HG02623 (cell line): Measurements from ENCODE around the gene ZDHHC7.
"Not testable (repeated sequence)": the region's sequence is repeated elsewhere in the genome, so short reads cannot be mapped to it uniquely, and the experiment has no call there.

Experiments used
- ATAC-seq: cut with Tn5 transposase; IDR thresholded peaks from one replicate; pipeline ENCODE4 v1.9.1; 2021; ENCODE audit warnings: moderate library complexity; ENCODE audit not compliant: unreplicated experiment

The ZDHHC7 gene

GRCh38 chr16:84947022-84947421, 64.3 kb downstream of the ZDHHC7 start:
- no peak for ATAC-seq

DNA sequence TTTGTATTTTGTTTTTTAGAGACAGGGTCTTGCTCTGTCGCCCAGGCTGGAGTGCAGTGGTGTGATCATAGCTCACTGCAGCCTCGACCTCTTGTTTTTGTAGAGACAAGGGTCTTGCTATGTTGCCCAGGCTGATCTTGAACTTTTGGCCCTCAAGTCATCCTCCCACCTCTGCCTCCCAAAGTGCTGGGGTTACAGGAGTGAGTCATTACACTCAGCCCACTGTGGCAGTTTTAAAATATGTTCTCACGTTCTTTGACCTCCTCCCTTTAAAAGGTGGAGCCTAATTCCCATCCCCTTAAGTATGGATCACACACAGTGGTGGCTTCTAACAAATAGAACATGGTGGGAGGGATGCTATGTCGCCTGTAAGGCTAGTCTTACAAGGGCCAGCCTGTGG, 67.7 kb downstream of the ZDHHC7 start:
- ATAC-seq = no peak

DNA sequence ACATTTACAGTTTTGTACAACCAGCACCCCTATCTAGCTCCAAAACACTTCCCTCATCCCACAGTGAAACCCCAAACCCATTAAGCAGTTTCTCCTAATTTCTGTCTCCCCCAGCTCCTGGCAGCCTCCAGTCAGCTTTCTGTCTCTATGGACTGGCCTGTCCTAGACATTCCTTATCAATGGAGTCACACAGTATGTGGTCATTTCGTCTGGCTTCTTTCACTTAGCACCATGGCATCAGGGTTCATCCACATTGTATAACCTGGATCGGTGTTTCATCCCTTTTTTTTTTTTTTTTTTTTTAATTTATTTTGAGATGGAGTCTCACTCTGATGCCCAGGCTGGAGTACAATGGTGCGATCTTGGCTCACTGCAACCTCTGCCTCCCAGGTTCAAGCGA, 68.5 kb downstream of the ZDHHC7 start:
- no peak for ATAC-seq

- no peak for ATAC-seq
These were observed 69.4 kb downstream of the ZDHHC7 start for GRCh38 chr16:84941921-84942320.

- ATAC-seq = no peak
These were observed 70.4 kb downstream of the ZDHHC7 start for GRCh38 chr16:84940670-84941551.

- ATAC-seq = not testable (repeated sequence)
These were observed 72.7 kb downstream of the ZDHHC7 start for GRCh38 chr16:84938616-84939015.

- ATAC-seq = no peak
These were observed 73.9 kb downstream of the ZDHHC7 start for GRCh38 chr16:84937196-84938005.

- no peak for ATAC-seq
These were observed 77.3 kb downstream of the ZDHHC7 start for GRCh38 chr16:84933774-84934631.

DNA sequence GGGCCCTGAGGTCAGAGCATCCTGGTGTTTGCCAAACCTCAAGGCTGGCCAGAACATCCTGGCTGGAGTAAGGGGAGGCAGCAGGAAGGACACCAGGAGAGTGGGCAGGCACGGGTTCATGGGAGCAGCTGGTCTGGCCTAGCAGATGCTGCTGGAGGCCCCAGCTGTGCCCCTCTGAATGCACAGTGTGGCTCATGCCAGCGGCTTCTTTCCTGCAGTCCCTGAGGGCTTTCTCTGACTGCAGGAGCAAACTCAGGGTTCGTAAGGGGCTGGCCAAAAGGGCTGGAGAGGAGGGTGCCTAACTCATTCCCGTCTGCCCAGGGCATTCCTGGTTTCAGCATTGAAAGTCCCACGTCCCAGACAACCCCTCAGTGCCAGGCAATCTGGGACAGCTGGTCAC, 78.7 kb downstream of the ZDHHC7 start:
- ATAC-seq = no peak

DNA sequence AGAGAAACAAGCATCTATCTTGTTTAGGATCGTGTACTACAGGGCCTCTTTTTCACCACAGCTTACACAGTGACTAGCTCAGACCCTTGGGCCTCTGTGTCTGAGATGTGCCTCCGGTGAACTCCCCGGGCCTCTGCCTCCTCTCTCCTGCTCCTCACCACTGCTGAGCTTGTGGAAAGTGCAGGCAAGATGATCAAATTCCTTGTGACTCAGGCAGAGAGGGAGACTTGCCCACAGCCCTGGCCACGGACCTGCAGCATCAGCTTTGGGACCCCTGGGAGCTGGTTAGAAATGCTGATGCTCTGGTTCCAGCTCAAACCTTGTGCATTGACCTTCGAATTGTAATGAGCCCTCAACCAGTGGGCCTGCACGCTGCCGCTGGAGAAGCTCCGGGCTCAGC, 79.8 kb downstream of the ZDHHC7 start:
- ATAC-seq = no peak

DNA sequence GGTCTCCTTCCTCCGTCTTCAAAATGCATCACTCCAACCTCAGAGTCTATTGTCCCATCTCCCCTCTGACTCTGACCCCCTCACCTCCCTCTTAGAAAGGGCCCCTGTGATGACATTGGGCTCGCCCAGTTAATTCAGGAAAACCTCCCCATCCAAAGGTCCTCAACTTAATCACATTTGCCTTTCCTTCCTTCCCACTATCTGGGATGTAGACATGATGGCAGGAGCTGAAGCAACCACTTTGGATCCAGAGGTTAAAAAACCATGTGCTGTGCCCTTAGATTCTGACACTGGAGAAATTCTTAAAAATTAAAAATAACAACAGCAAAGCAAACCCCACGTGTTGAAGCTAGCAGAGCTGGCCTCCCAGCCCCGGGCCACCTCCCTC, 80.2 kb downstream of the ZDHHC7 start:
- ATAC-seq = no peak

DNA sequence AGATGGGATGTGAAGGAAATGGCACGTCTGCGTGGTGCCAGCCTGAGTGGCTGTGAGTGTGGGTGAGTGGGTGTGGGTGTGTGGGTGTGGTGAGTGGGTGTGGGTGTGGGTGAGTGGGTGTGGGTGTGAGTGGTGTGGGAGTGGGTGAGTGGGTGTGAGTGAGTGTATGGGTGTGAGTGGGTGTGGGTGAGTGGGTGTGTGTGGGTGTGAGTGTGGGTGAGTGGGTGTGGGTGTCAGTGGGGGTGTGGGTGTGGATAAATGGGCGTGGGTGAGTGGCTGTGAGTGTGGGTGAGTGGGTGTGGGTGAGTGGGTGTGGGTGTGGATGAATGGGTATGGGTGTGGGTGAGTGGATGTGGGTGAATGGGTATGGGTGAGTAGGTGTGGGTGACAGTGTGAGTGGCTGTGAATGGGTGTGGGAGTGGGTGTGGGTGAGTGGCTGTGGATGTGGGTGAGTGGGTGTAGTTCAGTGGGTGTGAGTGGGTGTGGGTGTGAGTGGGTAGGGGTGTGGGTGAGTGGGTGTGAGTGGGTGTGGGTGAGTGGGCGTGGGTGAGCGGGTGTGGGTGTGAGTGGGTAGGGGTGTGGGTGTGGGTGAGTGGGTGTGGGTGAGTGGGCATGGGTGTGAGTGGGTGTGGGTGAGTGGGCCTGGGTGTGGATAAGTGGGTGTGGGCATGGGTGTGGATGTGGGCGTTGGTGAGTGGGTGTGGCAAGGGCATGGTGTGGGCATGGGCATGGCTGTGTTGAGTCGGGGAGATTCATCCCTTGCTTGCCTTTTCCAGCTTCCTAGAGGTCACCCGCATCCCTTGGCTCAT, 80.8 kb downstream of the ZDHHC7 start:
- no peak for ATAC-seq

DNA sequence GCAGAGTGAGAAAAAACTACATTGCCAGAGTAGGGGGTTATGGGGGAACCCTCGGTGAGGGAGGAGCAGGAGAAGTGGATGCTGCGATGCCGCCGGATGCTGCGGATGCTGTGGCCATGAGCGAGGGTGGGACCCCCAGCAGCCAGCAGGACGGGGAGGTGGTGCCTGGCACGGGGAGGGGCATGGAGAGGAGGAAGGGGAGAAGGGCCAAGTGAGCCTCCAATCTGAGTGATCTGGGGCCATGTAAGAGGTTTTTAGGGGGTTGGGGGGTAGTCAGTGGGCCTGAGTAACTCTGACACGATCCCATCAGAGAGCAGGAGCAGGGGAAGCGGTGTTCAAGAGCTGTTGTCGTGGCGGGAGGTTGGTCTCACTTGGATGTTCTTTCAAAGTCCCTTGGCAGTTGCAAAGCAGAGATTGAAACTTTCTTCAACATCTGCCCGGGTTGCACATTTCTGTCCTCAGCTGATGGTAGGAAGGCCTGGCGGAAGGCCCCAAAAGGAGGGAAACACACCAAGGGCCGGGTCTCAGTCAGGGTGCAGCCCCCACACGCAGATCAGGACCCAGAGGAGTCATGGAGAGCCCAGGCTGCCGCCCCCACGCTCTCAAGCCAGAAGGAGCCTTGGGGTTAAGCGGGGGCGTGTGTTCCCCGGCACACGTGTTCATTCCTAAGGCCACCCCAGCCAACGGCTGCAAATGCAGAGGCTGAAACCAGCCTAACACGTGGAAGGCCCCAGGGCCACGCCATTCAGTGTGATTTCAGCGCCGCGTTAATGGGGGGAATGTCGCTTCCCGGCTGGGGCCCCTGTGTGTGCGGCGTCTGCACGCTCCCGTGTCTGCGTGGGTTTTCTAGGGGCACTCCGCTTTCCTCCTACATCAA, 81.7 kb downstream of the ZDHHC7 start:
- no peak for ATAC-seq

GRCh38 chr16:84928679-84929420, 82.5 kb downstream of the ZDHHC7 start:
- ATAC-seq = no peak

- ATAC-seq = no peak
These were observed 83.4 kb downstream of the ZDHHC7 start for GRCh38 chr16:84927621-84928591.

- ATAC-seq = no peak
These were observed 84.9 kb downstream of the ZDHHC7 start for GRCh38 chr16:84926462-84926861.

DNA sequence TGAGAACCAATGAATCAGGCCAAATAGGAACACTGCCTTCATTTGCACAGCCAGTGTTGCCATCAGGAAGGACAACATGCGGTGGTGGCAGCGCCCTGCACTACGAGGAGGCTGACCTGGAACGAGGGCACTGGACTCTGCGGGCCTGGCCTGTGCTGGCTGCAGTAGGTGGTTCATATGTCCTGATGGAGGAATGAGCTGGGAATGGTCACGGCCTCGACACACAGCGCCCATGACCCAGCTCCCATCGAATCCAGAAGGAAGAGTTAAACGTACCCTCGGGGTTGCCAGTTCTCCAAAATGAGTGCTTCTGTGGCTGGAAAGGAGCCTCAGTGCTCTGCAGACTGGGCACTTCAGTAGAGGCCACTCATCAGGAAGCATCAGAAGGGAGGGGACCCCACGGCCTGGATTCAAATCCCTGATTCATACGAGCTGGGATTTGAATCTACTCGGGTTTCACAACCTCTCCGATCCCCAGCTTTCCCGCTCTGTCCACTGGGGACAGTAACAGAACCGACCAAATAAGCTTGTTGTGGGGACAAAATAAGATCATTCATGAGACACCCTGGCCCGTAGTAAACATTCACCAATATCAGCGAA, 85.5 kb downstream of the ZDHHC7 start:
- ATAC-seq = no peak
